ENCODE measurements around the gene NCOA5.

Gene NCOA5

DNA sequence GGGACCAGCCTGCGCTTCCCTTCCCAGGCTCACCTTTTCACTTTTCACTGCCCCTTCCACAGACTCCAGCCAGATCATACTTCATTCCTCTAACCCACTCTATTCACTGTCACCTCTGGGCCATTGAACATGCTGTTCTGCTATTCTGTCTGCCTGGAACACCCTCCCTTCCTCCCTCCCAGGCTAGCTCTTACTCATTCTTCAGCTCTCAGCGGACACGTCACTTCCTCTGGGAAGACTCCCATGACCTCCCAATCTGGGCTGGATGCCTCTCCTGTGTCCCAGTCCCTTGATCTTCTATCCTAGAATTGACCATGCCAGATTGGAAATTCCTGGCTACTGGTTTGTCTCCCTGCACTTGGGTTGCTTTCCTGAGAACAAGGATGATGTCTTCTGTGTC is 55.7 kb downstream of the NCOA5 start:
- DNase-seq = no peak

DNA sequence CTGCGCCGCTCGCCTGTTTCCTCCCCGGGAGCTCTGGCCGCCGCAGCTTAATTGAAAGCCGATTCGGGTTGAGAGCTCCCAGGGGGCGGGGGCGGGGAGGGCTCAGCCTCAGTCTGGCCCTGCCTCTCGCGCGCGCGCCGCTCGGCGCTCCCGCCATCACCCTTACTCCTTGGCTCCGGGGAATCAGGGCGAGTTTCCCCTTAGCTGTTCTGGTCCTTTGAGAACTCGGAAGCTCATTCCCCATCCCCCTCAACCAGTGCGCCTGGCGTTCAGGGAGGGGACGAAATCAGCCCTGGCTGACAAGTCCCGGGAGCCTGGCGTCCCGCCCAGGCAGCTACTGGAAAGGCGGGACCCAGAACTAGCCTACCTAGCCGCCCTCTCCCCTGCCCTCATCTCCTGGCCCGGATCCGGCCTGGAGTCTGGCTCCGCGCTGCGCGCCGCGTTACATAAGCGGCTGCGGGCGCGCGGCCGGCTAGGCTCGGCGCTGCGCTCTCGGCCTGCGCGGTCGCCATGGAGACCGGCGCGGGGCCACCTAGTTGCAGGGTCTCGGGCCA is 58.0 kb downstream of the NCOA5 start:
- peak; percentile 25 to 61 for DNase-seq

DNA sequence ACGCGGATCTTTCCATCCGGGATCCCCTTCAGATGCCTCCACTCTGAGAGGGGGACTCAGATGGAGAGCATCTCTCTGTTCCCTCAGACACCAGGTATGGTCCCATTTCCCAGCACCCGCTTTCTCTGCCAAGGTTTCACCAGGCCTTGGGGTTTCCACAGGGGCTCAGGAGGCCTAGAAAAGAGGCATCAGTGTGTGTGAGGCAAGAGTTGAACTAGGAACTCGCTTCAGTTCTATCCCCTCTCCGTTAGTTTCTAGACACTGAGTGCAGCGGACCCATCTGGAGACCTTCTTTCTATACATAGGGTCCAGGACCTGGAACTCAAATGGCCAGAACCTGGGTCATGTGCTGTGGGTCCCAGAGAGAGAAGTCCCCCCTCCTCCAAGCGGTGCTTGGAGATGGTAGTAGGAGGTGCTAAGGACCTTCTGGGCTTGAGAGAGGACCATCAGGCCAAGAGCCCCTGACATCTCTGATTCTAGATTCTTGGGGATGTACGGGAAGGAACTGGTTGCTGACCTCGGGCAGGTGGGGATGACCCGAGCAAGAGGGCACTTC is 58.7 kb downstream of the NCOA5 start:
- DNase-seq = no peak

DNA sequence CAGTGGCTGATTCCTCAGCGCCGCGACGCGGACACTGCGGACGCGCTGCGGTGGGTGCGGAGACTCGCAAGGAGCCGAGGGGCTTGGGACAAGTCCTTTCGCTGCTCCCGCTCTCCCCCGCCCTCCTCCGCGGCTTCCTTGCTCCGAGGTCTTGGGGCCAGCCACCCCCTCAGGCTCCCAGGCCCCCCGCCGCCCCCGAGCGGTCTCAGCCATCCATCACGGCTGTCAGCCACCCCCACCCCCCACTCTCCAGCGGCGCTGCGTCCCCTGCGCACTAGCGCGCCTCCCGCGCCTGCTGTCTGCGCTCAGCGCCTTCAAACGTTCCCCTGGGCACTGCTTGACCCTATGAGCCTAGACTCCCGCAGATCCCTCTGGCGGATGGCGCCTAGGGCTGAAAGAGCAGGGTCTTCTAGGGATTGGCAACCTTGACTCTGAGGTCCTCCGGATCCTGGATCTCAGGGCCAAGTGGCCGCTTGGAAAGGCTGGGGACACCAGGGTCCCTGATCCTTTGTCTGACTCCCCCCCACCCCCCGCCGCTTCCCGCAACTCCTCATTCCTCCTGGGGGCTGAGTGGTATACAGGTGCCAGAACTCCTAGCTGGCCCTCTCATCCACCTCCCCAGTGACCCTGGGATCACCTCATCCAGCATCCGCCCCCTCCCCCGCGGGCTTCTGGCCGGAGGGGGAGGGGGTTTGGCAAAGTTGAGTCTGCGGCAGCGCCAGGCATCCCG is 59.3 kb downstream of the NCOA5 start:
- DNase-seq = no peak

DNA sequence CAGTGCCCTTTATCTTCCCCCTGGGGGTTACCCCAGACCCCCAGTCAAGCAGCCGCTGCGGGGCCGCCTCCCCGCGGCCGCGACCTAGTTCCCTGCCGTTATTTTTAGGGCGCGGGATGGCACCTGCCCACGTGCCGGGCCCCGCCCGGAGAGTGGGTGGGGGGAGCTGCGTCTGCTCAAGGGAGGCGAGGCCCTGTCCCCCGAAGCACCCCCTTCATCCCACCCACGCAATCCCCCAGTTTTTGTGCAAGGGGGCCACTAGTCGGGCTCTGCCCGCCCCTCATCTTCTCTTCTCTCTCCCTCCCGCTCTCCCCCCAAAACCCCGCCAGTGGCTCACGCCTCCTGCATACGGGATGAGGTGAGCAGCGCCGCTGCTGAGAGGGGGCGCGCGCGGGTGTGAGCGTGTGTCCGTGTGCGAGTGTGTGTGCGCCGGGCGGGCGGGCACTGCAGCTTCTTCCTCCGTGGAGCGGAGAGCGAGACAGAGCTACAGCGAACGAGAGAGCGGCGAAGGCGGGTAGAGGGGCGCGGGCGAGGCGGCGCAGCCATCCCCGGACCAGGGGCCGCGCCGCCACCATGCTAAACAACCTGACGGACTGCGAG is 60.9 kb downstream of the NCOA5 start, which contains the start of gene SLC12A5:
Gene SLC12A5, plus strand, starts transcription at position 444 of the 600 bp plus-strand sequence. Its CDS starts 130 bp downstream, at position 574.
- peak in 1 of 2 experiments; percentile 57 for DNase-seq

DNA sequence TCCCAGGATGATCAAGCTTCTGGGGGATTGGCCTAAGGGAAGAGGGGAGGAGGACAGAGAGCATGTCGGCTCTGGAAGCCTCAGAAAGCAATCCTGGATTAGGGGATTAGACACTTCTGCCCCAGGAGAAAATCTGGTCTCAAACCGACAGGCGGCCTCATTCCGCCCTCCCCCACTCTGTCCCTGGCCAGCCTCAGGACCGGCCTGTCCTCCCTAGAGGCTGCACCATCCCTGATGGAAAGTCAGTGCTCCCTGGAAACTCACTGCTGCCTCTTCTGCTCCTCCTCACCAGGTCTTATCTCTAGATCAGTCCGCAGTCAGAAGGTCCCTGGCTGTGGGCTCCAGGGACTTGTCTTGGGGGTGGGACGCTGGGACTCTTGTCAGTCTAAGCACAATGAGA is 61.7 kb downstream of the NCOA5 start:
- no peak for DNase-seq

DNA sequence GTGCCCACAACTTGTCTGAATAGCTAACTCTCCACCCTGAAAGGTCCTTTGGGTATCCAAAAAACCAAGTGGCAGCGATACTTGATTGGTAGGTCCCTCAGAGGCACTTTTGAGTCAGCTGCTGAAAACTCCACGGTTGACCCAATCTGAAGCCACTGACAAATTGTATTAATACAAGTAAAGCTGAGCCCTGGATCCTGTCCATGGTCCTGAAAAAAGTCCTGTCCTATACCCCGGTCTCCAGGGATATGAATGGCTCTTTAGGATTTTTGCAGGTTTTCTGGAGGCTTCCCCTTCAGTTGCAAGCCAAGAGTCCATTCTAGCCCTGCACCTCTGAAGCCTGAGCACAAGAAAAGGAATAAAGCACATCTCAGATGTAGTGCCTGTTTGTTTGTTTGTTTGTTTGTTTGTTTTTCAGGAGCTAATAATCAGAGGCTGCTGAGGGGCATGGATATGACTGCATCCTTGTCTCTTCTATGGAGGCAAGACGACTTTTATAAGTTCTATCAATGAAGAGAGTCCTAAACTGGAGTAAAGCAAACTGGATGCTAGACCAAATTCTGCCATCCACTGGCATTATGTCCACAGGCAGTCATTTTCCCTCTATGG is 62.4 kb downstream of the NCOA5 start:
- DNase-seq = no peak

DNA sequence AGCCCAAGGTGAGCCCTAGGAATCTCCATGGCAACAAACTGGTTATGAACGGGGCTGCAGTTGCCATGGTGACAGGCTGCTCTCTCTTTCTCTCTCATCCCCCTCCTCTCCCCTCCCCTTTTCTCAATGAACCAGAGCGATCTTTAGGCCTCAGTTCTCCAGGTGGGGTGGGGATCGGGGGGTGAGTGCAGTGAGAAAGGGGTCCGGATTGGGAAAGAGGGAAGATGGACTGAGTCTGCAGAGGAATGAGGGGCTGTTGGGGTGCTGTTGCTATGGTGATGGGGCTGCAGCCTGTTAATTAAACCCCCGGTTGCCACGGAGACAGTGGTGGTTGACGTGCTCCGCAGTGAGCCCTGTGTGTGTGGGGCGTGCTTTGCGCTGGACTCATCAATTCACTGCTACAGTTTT is 64.4 kb downstream of the NCOA5 start:
- no peak for DNase-seq

DNA sequence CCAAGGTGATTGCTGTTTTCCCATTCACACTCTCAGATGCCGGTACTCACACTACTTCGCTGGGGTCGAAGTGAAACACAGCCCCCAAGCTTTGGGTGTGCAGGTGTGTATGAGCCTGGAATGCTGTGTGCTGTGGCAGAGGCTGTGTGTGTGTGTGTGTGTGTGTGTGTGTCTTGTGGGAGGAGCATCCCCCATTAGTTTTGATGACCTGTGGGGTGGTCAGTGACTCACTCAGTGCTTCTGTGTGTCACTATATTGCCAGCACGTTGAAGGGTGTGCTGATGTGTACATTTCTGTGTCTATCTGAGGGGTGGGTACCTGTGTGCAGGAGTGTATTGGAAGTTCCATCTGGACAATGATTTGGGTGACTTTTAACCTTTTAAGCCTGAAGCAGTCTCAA is 65.8 kb downstream of the NCOA5 start:
- no peak for DNase-seq

DNA sequence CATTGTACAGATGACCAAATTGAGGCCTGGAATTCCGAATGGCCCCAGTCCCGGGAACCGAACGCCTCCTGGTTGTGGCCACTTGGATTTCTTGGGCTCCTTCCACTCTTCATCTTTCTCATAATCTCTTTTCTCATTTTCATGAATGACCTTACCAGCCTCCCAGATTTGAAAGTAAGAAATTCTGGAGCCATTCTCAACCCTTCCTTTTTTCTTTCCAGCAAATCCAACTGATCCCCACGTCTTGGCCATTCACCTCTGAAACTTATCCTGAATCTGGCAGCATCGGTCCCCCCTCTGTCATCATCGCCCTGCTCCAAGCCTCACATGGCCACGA is 66.6 kb downstream of the NCOA5 start:
- DNase-seq = no peak

DNA sequence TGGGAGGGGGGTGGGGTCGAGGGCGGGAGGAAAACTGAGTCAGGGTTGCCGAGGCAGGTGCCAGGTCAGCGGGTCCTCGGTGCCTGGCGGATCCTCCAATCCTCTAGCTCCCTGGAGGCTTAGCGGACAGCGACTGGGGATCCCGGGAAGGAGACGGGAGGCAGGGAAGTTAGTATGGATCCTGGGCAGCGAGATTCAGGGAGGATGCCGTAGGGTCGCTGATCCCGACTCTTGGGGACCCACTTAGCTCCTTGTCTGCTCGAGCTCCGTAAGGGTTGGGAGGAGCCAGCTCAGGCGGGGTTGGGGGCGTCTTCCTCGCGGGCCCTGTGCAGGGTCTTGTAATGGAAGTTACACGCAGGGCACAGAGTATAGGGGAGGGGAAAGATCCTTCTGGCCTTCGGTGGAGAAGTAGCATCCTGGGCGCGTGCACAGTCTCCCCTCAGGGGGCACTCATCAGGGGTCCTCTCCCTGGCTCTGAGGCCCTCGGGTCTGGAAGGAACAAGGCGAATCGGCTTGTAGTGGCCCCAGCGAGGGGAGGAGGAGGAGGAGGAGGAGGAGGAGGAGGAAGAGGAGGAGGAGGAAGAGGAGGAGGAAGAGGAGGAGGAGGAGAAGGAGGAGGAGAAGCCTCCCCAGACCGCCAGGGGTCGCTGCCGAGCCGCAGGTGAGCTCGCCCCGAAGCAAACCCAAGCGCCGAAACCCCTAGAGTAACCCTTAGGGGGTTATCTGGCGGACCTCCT is 67.2 kb downstream of the NCOA5 start:
- peak in 1 of 2 experiments; percentile 63 for DNase-seq

DNA sequence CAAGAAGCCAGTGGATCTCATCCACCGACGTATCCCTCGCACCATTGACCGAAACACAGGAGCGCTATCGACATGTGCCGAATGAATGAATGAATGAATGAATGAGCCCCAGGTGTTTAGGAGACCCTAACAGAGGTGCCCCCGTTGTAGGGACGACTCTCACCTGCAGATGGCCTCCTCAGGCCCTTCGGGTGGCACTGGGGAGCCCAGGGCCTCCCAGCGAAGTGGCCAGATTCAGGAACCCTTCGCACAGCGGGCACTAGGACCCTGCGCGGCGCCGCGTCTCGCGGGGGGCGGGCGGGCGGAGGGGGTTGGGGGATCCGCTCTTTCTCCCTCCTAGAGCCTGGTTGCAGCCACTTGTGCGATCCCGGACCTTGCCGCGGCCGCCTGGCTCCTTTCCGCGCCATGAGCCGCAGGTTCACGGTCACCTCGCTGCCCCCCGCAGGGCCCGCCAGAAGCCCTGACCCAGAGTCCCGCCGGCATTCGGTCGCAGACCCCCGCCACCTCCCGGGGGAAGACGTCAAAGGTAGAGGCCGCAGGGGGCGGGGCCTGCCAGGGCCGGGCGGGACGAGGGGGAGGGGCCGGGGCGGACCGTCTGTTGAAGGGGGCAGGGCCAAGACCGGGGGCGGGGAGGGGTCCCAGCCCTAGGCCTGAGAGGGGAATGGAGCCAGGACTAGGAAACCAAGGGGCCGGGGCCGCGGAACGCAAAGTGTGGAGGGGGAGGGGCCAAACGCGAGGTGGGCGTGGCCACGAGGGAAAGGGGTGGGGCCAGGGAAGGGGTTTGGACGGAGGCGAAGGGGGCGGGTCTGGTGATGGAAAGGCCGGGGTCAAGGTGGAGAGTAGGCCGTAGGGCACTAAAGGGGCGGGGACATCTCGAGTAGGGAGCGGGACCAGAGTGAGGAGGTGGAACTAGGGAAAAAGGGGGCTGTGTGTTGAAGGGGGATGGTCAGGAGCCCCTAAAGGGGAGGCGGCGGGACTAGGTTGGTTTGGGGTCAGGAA is 68.1 kb downstream of the NCOA5 start:
- no peak for DNase-seq

DNA sequence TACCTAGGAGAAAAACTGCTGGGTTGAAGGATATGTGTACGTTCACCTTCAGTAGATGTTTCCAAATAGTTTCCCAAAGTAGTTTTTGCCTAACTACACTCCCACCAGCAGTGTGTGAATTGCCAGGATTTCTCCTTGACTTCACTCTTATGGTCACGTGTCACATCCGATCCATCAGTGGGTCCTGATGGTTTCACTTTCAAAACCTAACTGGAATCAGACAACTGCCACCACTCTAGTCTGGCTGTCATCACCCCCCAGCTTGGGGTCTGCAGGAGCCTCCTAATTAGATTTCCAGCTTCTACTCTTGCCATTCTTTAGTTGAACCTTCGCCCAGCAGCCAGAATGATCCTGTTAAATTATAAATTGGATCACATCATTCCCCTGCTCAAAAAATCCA is 69.2 kb downstream of the NCOA5 start:
- no peak for DNase-seq

DNA sequence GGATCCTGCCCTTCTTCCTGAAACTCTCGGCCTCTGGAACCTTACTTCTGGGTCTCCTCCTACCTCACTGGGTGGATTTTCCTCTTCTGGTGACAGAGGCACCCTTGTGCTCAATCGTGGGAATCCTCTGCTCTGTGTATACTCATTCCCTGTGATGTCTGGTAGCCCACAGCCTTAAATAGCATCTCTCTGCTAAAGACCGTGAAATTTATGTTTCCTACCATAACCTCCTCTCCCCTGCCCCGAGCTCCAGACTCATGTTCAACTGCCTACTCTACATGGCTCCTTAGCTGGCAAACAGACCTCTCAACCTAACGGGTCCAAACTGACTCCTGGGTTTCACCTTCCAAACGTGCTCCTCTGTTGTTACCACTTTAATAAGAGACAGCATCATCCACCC is 71.2 kb downstream of the NCOA5 start:
- no peak for DNase-seq

DNA sequence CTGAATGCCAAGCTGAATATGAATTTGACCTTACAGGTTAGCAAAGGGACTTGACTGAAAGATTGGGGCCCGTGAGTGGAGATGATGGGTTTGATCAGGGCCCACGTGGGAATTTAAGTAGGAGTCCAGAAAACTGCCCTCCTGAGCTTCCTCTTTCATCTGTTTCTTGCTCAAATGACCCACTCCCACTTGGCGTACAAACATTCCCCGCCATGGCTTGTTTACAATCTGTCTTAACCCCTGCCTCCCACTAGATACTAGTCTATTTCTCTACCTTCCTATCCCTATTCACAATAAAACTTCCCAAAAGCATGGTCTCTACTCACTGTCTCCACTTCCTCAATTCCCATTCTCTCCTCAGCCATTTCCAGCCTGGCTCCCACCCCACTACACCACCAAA is 71.7 kb downstream of the NCOA5 start:
- DNase-seq = no peak

DNA sequence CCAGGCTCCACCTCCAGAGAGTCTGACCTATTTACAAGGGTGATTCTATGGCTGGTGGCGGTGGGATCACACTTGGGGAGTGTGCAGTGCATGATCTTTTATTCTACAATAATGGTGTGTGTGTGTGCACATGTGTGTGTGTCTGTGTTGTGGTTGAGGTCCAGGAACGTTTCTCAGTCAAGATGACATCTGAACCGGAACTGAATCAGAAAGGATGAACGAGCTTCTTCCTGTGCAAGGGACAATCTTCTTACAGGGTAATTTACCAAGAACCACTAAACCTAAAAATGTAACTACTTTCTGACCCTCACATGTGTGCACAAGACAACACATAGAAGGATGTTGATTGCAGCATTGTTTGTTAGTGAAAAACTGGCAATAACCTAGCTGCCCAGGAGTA is 72.5 kb downstream of the NCOA5 start:
- no peak for DNase-seq

DNA sequence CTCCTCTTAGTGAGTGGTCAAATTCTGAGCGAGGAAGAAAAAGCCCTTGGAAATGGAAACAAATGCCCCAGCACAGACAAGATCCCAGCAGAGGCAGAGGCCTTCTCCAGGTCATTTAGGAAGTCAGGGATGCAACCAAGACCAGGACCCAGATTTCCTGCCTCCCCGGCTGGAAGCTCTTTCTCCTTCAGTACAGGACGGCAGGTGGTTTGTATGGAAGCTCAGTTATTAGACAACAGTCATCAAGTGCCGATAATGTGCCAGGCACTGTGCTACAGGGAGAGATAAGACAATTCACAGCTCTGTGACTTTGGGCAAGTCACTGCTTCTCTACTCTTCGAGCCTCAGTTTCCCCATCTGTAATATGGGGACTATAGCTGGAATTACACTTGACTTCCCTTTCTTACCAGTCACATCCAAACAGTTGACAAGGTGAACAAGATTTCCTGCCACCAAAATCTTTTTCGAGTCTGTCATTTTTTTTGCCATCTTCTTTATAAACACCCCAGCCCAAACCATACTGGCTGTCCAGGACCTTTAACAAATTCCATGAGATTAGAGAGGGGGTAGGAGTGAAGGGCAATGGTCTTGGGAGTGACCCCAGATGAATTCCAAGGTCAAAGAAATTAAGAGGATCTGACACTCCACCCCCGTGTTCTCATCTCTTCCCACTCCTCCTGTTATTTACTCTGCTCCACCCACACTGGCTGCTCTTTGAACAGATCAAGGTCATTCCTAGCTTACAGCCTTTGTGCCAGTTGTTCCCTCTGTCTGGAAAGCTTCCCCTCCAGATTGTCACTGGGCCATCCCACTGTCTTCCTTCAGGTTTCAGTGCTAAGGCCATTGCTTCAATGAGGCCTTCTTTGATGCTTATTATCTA is 75.0 kb downstream of the NCOA5 start:
- no peak for DNase-seq

DNA sequence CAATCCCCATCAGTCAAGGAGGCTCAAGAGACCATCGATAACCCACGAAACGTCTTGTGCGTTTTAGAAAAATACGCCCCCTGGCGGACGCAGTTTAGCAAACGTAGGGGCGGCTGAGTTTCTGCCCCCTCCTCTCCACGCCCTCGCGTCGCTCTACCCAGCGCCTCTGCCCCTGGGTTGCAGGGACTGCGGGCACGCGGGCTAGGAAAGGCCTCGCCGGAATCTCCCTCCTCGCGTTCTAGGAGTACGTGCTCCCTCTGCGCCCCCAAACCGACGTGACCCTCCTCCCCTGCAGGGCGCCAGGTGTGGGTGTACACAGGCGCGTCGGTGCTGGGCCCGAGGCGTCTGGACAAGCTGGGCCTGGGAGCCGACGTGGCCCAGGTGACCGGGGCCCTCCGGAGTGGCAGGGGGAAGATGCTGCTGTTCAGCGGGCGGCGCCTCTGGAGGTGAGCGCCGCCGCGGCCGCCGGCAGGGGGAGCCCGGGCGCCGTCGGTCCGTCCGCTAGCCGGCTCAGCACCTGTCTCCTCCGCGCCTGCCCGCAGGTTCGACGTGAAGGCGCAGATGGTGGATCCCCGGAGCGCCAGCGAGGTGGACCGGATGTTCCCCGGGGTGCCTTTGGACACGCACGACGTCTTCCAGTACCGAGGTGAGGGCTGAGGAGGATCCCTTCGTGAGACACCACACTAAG is 75.8 kb downstream of the NCOA5 start:
- DNase-seq = no peak

DNA sequence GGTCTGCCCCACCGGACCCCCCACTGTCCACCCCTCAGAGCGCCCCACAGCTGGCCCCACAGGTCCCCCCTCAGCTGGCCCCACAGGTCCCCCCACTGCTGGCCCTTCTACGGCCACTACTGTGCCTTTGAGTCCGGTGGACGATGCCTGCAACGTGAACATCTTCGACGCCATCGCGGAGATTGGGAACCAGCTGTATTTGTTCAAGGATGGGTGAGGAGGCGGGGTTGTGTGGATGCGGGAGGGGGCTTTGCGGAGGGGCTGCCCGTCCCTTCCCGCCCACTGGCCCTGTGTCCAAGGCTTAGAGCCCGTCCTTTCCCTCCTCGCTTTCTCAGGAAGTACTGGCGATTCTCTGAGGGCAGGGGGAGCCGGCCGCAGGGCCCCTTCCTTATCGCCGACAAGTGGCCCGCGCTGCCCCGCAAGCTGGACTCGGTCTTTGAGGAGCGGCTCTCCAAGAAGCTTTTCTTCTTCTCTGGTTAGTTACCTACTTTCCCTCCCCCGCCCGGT is 76.4 kb downstream of the NCOA5 start:
- no peak for DNase-seq

DNA sequence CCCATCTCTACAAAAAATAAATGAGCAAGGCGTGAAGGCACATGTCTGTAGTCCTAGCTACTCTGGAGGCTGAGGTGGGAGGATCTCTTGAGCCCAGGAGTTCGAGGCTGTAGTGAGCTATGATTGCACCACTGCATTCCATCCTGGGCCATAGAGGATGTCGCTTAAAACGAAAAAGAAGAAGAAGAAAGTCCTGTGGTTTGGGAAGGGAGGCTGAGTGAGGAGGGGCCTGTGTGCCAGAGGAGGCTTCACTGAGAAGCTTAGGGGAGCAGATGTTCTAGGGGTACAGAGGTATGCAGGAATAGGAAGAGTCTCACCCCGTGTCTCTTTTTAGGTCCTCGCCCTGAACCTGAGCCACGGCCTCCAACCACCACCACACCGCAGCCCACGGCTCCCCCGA is 76.8 kb downstream of the NCOA5 start:
- no peak for DNase-seq

Data from cerebellar nuclear complex (tissue), 1 donor.